ENCODE measurements around the gene ASS1. TPM values are rescaled to one million over a fixed set of nuclear protein-coding genes. Genes with fewer than 3 reads are reported as not detected.

The ASS1 gene
- total and polyA plus RNA-seq, 2 of the 13 experiments (the other 11 are each of a cell fraction or from before 2014, with no cell fraction given), result 77.6 to 122 TPM

- TF ChIP-seq ZEB1 (IDR thresholded peaks at IDR 0.05; ENCODE audit: insufficient replicate concordance, low read depth) (no peak), STAT6 (CRISPR knock-in tag; IDR thresholded peaks at IDR 0.05; ENCODE audit: borderline replicate concordance) (no peak), ZNF382 (CRISPR knock-in tag; IDR thresholded peaks at IDR 0.05; ENCODE audit: borderline replicate concordance) (no peak), KDM5B (CRISPR knock-in tag; IDR thresholded peaks at IDR 0.05; ENCODE audit: borderline replicate concordance) (no peak), AGO1 (IDR thresholded peaks at IDR 0.05; ENCODE audit: low read depth, low read length, poor library complexity, severe bottlenecking) (peak; percentile 76), ZNF724P (CRISPR knock-in tag; IDR thresholded peaks at IDR 0.05; ENCODE audit: borderline replicate concordance) (no peak), ARID2 (CRISPR knock-in tag; IDR thresholded peaks at IDR 0.05; ENCODE audit: borderline replicate concordance) (no peak), ZBTB44 (CRISPR knock-in tag; IDR thresholded peaks at IDR 0.05) (no peak), ZMAT5 (CRISPR knock-in tag; IDR thresholded peaks at IDR 0.05; ENCODE audit: borderline replicate concordance, low read depth) (no peak), GMEB1 (CRISPR knock-in tag; IDR thresholded peaks at IDR 0.05; ENCODE audit: borderline replicate concordance) (0 out of 2 replicates have a peak, but pooled peaks have one; percentile 16), GATAD1 (CRISPR knock-in tag; IDR thresholded peaks at IDR 0.05) (no peak), RARA (CRISPR knock-in tag; IDR thresholded peaks at IDR 0.05) (no peak), ZNF572 (CRISPR knock-in tag; IDR thresholded peaks at IDR 0.05) (no peak), SRSF1 (optimal IDR thresholded peaks at IDR 0.05; ENCODE audit: low read depth, low read length) (no peak), SP4 (CRISPR knock-in tag; IDR thresholded peaks at IDR 0.05) (peak; percentile 21; the same call in 1 of the 2 replicates), RNF219 (CRISPR knock-in tag; IDR thresholded peaks at IDR 0.05) (no peak), SP5 (CRISPR knock-in tag; IDR thresholded peaks at IDR 0.05; ENCODE audit: borderline replicate concordance, low read depth) (peak; percentile 67), KLF9 (CRISPR knock-in tag; IDR thresholded peaks at IDR 0.05; ENCODE audit: low read depth) (0 out of 2 replicates have a peak, but pooled peaks have one; percentile 42), ZNF781 (CRISPR knock-in tag; IDR thresholded peaks at IDR 0.05; ENCODE audit: borderline replicate concordance, not compliant biosample characterization) (peak; percentile 50)
Measured at GRCh38 chr9:130445268-130445983, 665 bp downstream of the ASS1 start (continued).

Data from HepG2 (cell line).